Kidney (tissue), 14 donors: ENCODE results near the gene HILPDA. TPM values are rescaled to one million over a fixed set of nuclear protein-coding genes. Genes with fewer than 3 reads are reported as not detected.

Experiments used
- DNase-seq, 5 donors: peaks; one replicate each; pipeline ENCODE4 v3.0.0-alpha.2; 2013 to 2020
- FAIRE-seq: peaks from 2 replicates; lab custom pipeline; 2012; peaks lifted over from hg19 to GRCh38; lab: Jason Lieb, UNC
- H3K27ac ChIP-seq, 2 donors: one replicate each; pipeline ENCODE4 v1.7.0; 2013; ENCODE audit warnings: low read depth in 2 of 2, low read length in 2 of 2, inconsistent platforms in 1 of 2
- H3K27me3 ChIP-seq: one replicate; pipeline ENCODE4 v1.7.1; 2013; ENCODE audit warnings: low read length, inconsistent platforms; ENCODE audit not compliant: control insufficient read depth, insufficient read depth
- H3K36me3 ChIP-seq, 3 donors: one replicate each; pipeline versions ENCODE4 v1.7.0 to v1.7.1; 2013; ENCODE audit warnings: low read length in 3 of 3, control low read depth in 1 of 3, inconsistent platforms in 1 of 3; ENCODE audit not compliant: insufficient read depth in 3 of 3, control insufficient read depth in 2 of 3
- H3K4me1 ChIP-seq, 3 donors: one replicate each; pipeline versions ENCODE4 v1.7.0 to v1.7.1; 2013; ENCODE audit warnings: low read length in 3 of 3, inconsistent platforms in 1 of 3, low read depth in 1 of 3; ENCODE audit not compliant: control insufficient read depth in 2 of 3, insufficient read depth in 2 of 3
- H3K4me3 ChIP-seq, 3 donors: one replicate each; pipeline versions ENCODE4 v1.7.0 to v1.8.1; 2013; ENCODE audit warnings: low read length in 3 of 3, control low read depth in 1 of 3, inconsistent platforms in 1 of 3
- H3K9ac ChIP-seq, 3 donors: one replicate each; pipeline versions ENCODE4 v1.7.0 to v1.7.1; 2013; ENCODE audit warnings: low read length in 3 of 3, control low read depth in 1 of 3, inconsistent platforms in 1 of 3
- H3K9me3 ChIP-seq, 3 donors: one replicate each; pipeline versions ENCODE4 v1.7.0 to v1.7.1; 2013; ENCODE audit warnings: low read length in 3 of 3, control low read depth in 1 of 3, inconsistent platforms in 1 of 3; ENCODE audit not compliant: control insufficient read depth in 2 of 3, insufficient read depth in 1 of 3
- CTCF ChIP-seq: IDR thresholded peaks from 3 replicates; pipeline ENCODE4 v1.5.1; 2012; ENCODE audit warnings: mild to moderate bottlenecking, moderate library complexity, borderline replicate concordance; ENCODE audit not compliant: insufficient read depth; ENCODE audit errors: extremely low read depth
- intact Hi-C: fragments of 100-400 bp; cut with DNase I; formaldehyde crosslinking; loops from one replicate; pipeline ENCODE4 v1.11.1; 2022
- polyA plus RNA-seq: library from polyadenylated mRNA; stranded (reverse); fragments of 350-450 nt; fragmentation: Illumina TruSeq; extraction: RNeasy Lipid Tissue Mini Kit (QIAGEN cat#74804); gene quantifications from one replicate; pipeline ENCODE4 v1.2.3, GENCODE V29; 2014; ENCODE audit warnings: low read depth, low replicate concordance; ENCODE audit not compliant: insufficient read depth
- total RNA-seq: library from RNA; stranded (reverse); fragmentation: NEBNext Ultra II Directional; extraction: Animal tissue kit (Norgen Biotek cat#: 25700); gene quantifications from one replicate; pipeline ENCODE4 v1.2.1, GENCODE V29; 2021
- donor health status: control.
- donor health status: control.
- donor health status: control.
- donor health status: control.
- donor health status: control.
- donor health status: DM: yes; HTN: yes; CAD: no.
- donor health status: Normal renal cell carcinoma (clear cell type).

The HILPDA gene
- total and polyA plus RNA-seq, 2 donors from 2014 or later: 7.2 to 10.3 TPM

DNA sequence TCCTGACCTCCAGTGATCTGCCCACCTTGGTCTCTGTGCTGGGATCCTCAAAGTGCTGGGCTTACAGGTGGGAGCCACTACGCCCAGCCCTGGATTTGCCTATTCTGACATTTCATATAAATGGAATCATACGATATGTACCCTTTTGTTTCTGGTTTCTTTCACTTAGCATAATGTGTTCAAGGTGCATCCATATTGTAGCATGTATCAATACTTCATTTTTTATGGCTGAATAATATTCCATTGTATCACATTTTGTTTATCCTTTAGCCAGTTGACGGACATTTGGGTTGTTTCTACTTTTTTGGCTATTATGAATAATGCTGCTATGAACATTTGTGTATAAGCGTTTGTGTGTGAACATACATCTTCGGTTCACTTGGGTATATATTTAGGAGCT, 4.8 kb upstream of the HILPDA start:
- FAIRE-seq: no peak
- Histone ChIP-seq H3K4me1 (peaks cover 0 to 8% (median 7%) of the 10 kb centered on the region in 3 donors), H3K27me3 (no peaks in the 10 kb centered on the region), H3K9ac (no peak overlapping the region), H3K9me3 (no peaks in the 10 kb centered on the region), H3K36me3 (no peaks in the 10 kb centered on the region), H3K4me3 (no peak overlapping the region), H3K27ac (no peak overlapping the region)
- TF ChIP-seq CTCF: no peak
- intact Hi-C loops: no loop called here
- DNase-seq: no peak

- Histone ChIP-seq H3K9me3 (no peaks in the 10 kb centered on the region), H3K36me3 (no peaks in the 10 kb centered on the region), H3K4me1 (peaks cover 0 to 17% (median 9%) of the 10 kb centered on the region in 3 donors), H3K27ac (no peak overlapping the region), H3K27me3 (no peaks in the 10 kb centered on the region), H3K4me3 (no peak overlapping the region), H3K9ac (no peak overlapping the region)
- no peak for TF ChIP-seq CTCF
- no peak for DNase-seq
- no peak for FAIRE-seq
- intact Hi-C loops: no loop called here
These were observed 3.1 kb upstream of the HILPDA start for GRCh38 chr7:128452552-128452951.

DNA sequence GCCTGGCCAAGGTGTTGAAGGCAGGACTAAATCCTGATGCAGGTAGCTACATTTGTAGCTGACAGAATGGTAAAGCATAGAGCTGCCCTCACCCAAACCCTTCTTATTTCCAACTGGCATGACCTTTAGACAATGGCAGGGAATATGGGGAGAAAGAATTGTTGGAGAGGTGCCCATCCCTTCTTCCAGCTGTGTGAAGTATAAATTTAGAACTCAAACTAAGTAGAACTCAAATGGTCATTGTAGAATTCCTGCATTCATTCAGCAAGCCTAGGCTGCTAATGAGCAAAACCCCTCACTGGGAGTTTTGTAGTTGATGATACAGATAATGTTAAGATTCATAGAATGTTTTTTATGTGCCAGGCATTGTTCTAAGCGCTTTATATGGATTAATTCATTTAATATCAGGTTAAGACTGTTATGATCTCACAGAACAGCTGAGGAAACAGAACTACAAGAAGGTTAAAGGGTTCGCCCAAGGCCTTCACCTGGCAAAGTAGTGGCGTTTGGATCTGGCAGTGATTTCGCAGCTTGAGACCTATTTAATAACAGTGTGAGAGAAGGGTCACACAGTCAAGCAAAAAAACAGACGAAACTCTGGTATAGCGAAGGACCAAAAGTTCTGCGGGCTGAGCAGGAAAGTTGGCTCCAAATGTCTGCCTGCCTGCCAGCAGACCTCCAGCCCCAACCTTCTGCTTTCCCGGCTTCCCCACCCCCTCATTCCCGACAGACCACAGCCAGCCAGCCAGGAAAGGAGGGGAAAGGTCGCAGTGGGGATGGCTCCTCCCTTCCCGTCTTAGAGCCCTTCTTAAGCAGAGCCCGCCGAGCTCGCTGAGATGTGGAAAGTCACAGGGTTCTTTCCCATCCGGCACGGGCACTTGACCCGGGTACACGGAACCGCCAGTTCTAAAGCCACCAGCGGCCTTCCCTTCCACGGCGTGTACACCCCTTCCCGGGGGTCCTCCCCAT, 1.6 kb upstream of the HILPDA start:
- FAIRE-seq: no peak
- peaks cover 0 to 17% (median 9%) of the 10 kb centered on the region in 3 donors for H3K4me1 ChIP-seq

More for the DNA sequence above, 1.6 kb upstream of the HILPDA start:
- intact Hi-C loops: no loop called here
- peak overlapping the region in 1 of 3 donors; percentile 62 for H3K9ac ChIP-seq
- H3K9me3 ChIP-seq: no peaks in the 10 kb centered on the region
- peak; percentile 92 to 96 (median 94) for DNase-seq
- no peaks in the 10 kb centered on the region for H3K27me3 ChIP-seq
- peak overlapping the region; percentile 84 to 93 for H3K27ac ChIP-seq
- no peaks in the 10 kb centered on the region for H3K36me3 ChIP-seq
- peak overlapping the region in 2 of 3 donors; percentile 31 to 90 for H3K4me3 ChIP-seq
- no peak for TF ChIP-seq CTCF
